ENCODE results near the gene PLGRKT. TPM values are rescaled to one million over a fixed set of nuclear protein-coding genes. Genes with fewer than 3 reads are reported as not detected.
"Not testable (repeated sequence)": the region's sequence is repeated elsewhere in the genome, so short reads cannot be mapped to it uniquely, and the experiment has no call there.

PLGRKT gene
- total RNA-seq, 5 donors from 2014 or later (not counting 1 experiment from before 2014, with no cell fraction given): 15.4 to 21.3 (median 19.3) TPM

GRCh38 chr9:5438301-5439162, 807 bp upstream of the PLGRKT start:
- no peaks in the 10 kb centered on the region for H3K9me3 ChIP-seq
- peak in 32 of 35 experiments; percentile 16 to 83 (median 46) for DNase-seq
- peaks cover 0 to 9% of the 10 kb centered on the region in 2 donors for H3K36me3 ChIP-seq (ENCODE audit: control insufficient read depth in 2 of 2, extremely low read depth in 1 of 2, insufficient read depth in 1 of 2, low read length in 1 of 2)
- Mint-ChIP-seq H3K27ac (peak overlapping the region; percentile 98 to 99), H3K9me3 (no peaks in the 10 kb centered on the region), H3K36me3 (peaks cover 15% of the 10 kb centered on the region), H3K27me3 (no peaks in the 10 kb centered on the region), H3K4me1 (peaks cover 28 to 37% (median 37%) of the 10 kb centered on the region in 3 donors), H3K4me3 (peak overlapping the region; percentile 89 to 95 (median 91))
- H3K4me3 ChIP-seq (ENCODE audit: control insufficient read depth in 1 of 2, extremely low read depth in 1 of 2, low read length in 1 of 2): peak overlapping the region in 1 of 2 donors; percentile 77
- 76% methylated on average over 10 of the region's 21 CpGs for WGBS (ENCODE audit: insufficient coverage)
- no peaks in the 10 kb centered on the region for H3K27me3 ChIP-seq (replicated peaks in 1 of 2; ENCODE audit: control insufficient read depth in 2 of 2, extremely low read depth in 1 of 2, insufficient read depth in 2 of 2, low read length in 1 of 2)
- peak in 3 of 4 experiments; percentile 2 to 57 (median 3) for ATAC-seq (replicated peaks in 1 of 4)
- H3K27ac ChIP-seq (ENCODE audit: low read length): peak overlapping the region; percentile 93
- ChIA-PET POLR2A (interaction anchor here (0.6 to 1.2 kb wide), 6 partner anchors 12 to 513 kb away, joined by 3 to 8 read pairs (median 3); partner anchors contain the start of genes RIC1 (in 2 of the 2) and CD274 (in 1 of the 2)), CTCF (interaction anchor here (0.6 to 5.9 kb wide), 8 partner anchors 9 to 252 kb away, joined by 3 to 47 read pairs (median 4); partner anchors contain the start of genes CD274 (in 1 of the 2) and RIC1 (in 1 of the 2))
- peaks cover 15 to 22% of the 10 kb centered on the region in 2 experiments for H3K4me1 ChIP-seq (ENCODE audit: control insufficient read depth in 1 of 2, extremely low read depth in 1 of 2, insufficient read depth in 2 of 2, low read length in 2 of 2)

GRCh38 chr9:5436441-5436840, 1.3 kb downstream of the PLGRKT start:
- Histone ChIP-seq H3K36me3 (ENCODE audit: control insufficient read depth in 2 of 2, extremely low read depth in 1 of 2, insufficient read depth in 1 of 2, low read length in 1 of 2) (peaks cover 0 to 16% of the 10 kb centered on the region in 2 donors), H3K4me1 (ENCODE audit: control insufficient read depth in 1 of 2, extremely low read depth in 1 of 2, insufficient read depth in 2 of 2, low read length in 2 of 2) (peaks cover 15 to 22% of the 10 kb centered on the region in 2 experiments), H3K27me3 (replicated peaks in 1 of 2; ENCODE audit: control insufficient read depth in 2 of 2, extremely low read depth in 1 of 2, insufficient read depth in 2 of 2, low read length in 1 of 2) (no peaks in the 10 kb centered on the region), H3K27ac (ENCODE audit: low read length) (no peak overlapping the region), H3K9me3 (no peaks in the 10 kb centered on the region), H3K4me3 (ENCODE audit: control insufficient read depth in 1 of 2, extremely low read depth in 1 of 2, low read length in 1 of 2) (no peak overlapping the region)
- H3K4me1 Mint-ChIP-seq: peaks cover 28 to 37% (median 36%) of the 10 kb centered on the region in 3 donors
- H3K9me3 Mint-ChIP-seq: no peaks in the 10 kb centered on the region
- H3K36me3 Mint-ChIP-seq: peaks cover 30% of the 10 kb centered on the region
- CTCF ChIA-PET: interaction anchor here (0.6 to 5.9 kb wide), 3 partner anchors 13 to 251 kb away, joined by 4 to 47 read pairs (median 12); partner anchors contain the start of genes CD274 (in 1 of the 2) and INSL6 (in 1 of the 2)
- POLR2A ChIA-PET: interaction anchor here in 1 of 2 donors (1.7 kb wide), 1 partner anchor 14 kb away, joined by 13 read pairs; the partner anchor contains the start of gene CD274
- ATAC-seq (replicated peaks in 1 of 4): no peak
- H3K27me3 Mint-ChIP-seq: no peaks in the 10 kb centered on the region
- H3K27ac Mint-ChIP-seq: peak overlapping the region; percentile 98 to 99
- no peak for DNase-seq
- H3K4me3 Mint-ChIP-seq: peak overlapping the region; percentile 89 to 95 (median 91)
- WGBS (ENCODE audit: insufficient coverage): no CpG with 5 or more reads among the region's 2 CpGs

GRCh38 chr9:5435912-5436311, 1.8 kb downstream of the PLGRKT start:
- no peaks in the 10 kb centered on the region for H3K27me3 ChIP-seq (replicated peaks in 1 of 2; ENCODE audit: control insufficient read depth in 2 of 2, extremely low read depth in 1 of 2, insufficient read depth in 2 of 2, low read length in 1 of 2)
- CTCF ChIA-PET: interaction anchor here in 1 of 2 donors (5.9 kb wide), 1 partner anchor 14 kb away, joined by 47 read pairs; the partner anchor contains the start of gene CD274
- no peaks in the 10 kb centered on the region for H3K9me3 ChIP-seq
- Mint-ChIP-seq H3K4me3 (peak overlapping the region in 2 of 3 donors; percentile 9 to 89), H3K27ac (peak overlapping the region in 1 of 2 donors; percentile 99), H3K4me1 (peaks cover 28 to 37% (median 35%) of the 10 kb centered on the region in 3 donors), H3K36me3 (peaks cover 32% of the 10 kb centered on the region), H3K27me3 (no peaks in the 10 kb centered on the region), H3K9me3 (no peaks in the 10 kb centered on the region)
- ATAC-seq (replicated peaks in 1 of 4): no peak
- POLR2A ChIA-PET: no interaction called here
- 71% methylated on average over 2 of the region's 3 CpGs for WGBS (ENCODE audit: insufficient coverage)
- DNase-seq: no peak
- H3K36me3 ChIP-seq (ENCODE audit: control insufficient read depth in 2 of 2, extremely low read depth in 1 of 2, insufficient read depth in 1 of 2, low read length in 1 of 2): peaks cover 0 to 18% of the 10 kb centered on the region in 2 donors
- no peak overlapping the region for H3K4me3 ChIP-seq (ENCODE audit: control insufficient read depth in 1 of 2, extremely low read depth in 1 of 2, low read length in 1 of 2)
- no peak overlapping the region for H3K27ac ChIP-seq (ENCODE audit: low read length)
- peaks cover 15 to 22% of the 10 kb centered on the region in 2 experiments for H3K4me1 ChIP-seq (ENCODE audit: control insufficient read depth in 1 of 2, extremely low read depth in 1 of 2, insufficient read depth in 2 of 2, low read length in 2 of 2)

- POLR2A ChIA-PET; H3K9me3 Mint-ChIP-seq; DNase-seq; H3K9me3 ChIP-seq; H3K27ac ChIP-seq (ENCODE audit: low read length); H3K4me3 ChIP-seq (ENCODE audit: control insufficient read depth in 1 of 2, extremely low read depth in 1 of 2, low read length in 1 of 2); H3K27me3 ChIP-seq (replicated peaks in 1 of 2; ENCODE audit: control insufficient read depth in 2 of 2, extremely low read depth in 1 of 2, insufficient read depth in 2 of 2, low read length in 1 of 2); H3K27ac Mint-ChIP-seq; H3K27me3 Mint-ChIP-seq; H3K4me3 Mint-ChIP-seq; ATAC-seq (replicated peaks in 1 of 4): not testable (repeated sequence)
- peaks cover 0 to 35% of the 10 kb centered on the region in 2 donors for H3K36me3 ChIP-seq (ENCODE audit: control insufficient read depth in 2 of 2, extremely low read depth in 1 of 2, insufficient read depth in 1 of 2, low read length in 1 of 2)
- H3K36me3 Mint-ChIP-seq: peaks cover 40% of the 10 kb centered on the region
- WGBS (ENCODE audit: insufficient coverage): 96% methylated on average over 24 of the region's 65 CpGs
- CTCF ChIA-PET: interaction anchor here in 1 of 2 donors (0.7 kb wide), 1 partner anchor 245 kb away, joined by 5 read pairs; no protein-coding TSS in a partner anchor
- H3K4me1 ChIP-seq (ENCODE audit: control insufficient read depth in 1 of 2, extremely low read depth in 1 of 2, insufficient read depth in 2 of 2, low read length in 2 of 2): peaks cover 15 to 22% of the 10 kb centered on the region in 2 experiments
- H3K4me1 Mint-ChIP-seq: peaks cover 28 to 39% (median 35%) of the 10 kb centered on the region in 3 donors
Measured at GRCh38 chr9:5433841-5434810, 3.6 kb downstream of the PLGRKT start.

GRCh38 chr9:5433328-5433727, 4.4 kb downstream of the PLGRKT start:
- ATAC-seq (replicated peaks in 1 of 4); H3K27ac Mint-ChIP-seq; H3K4me3 Mint-ChIP-seq; POLR2A ChIA-PET; H3K27me3 Mint-ChIP-seq; H3K9me3 Mint-ChIP-seq; H3K27ac ChIP-seq (ENCODE audit: low read length); H3K4me3 ChIP-seq (ENCODE audit: control insufficient read depth in 1 of 2, extremely low read depth in 1 of 2, low read length in 1 of 2); H3K27me3 ChIP-seq (replicated peaks in 1 of 2; ENCODE audit: control insufficient read depth in 2 of 2, extremely low read depth in 1 of 2, insufficient read depth in 2 of 2, low read length in 1 of 2); CTCF ChIA-PET; DNase-seq; H3K9me3 ChIP-seq: not testable (repeated sequence)
- Histone ChIP-seq H3K36me3 (ENCODE audit: control insufficient read depth in 2 of 2, extremely low read depth in 1 of 2, insufficient read depth in 1 of 2, low read length in 1 of 2) (peaks cover 0 to 38% of the 10 kb centered on the region in 2 donors), H3K4me1 (ENCODE audit: control insufficient read depth in 1 of 2, extremely low read depth in 1 of 2, insufficient read depth in 2 of 2, low read length in 2 of 2) (peaks cover 14 to 15% of the 10 kb centered on the region in 2 experiments)
- 97% methylated on average over 23 of the region's 26 CpGs for WGBS (ENCODE audit: insufficient coverage)
- Mint-ChIP-seq H3K4me1 (peaks cover 22 to 32% (median 28%) of the 10 kb centered on the region in 3 donors), H3K36me3 (peaks cover 43% of the 10 kb centered on the region)

All from T-cell (primary cell).